ENCODE measurements around the gene MEAK7.

MEAK7 gene

DNA sequence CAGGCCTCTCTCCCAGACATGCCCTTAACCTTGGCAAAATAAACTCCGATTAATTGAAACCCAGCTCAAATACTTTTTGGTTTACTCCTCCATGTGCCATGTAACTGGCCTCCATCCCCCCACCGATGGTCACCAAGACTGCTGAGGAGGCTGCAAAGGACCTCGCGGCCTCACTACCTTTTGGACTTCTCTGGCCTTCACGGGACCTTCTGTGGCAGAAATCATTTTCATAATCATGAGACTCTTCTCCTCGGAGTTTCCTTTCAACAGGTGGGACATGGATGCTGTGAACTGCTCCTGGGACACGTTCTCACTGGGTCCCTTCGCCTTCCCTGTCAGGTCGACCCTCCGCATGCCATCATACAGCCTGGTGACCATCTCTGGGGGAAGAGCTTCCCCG is 9.0 kb downstream of the MEAK7 start:
- no peak overlapping the region for H3K4me3 ChIP-seq (ENCODE audit: low read depth, low read length)

DNA sequence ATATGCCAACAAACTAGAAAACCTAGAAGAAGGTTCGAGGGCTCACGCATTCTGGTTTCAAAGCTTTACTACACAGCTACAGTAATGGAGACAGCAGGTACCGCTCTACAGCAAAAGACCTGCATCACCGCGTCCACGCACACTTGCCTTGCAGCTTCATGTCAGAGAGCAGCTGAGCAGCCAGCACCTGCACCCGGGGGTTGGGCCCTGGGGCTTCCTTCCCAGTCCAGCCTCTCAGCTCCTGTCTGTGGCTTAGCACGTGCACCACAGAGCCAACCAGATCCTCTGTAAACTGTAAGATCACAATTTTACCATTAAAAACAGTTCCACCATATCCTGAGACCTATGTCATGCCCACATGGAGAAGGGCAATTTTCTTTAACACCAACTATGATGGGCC is 15.3 kb downstream of the MEAK7 start:
- H3K4me3 ChIP-seq (ENCODE audit: low read depth, low read length) = no peak overlapping the region

DNA sequence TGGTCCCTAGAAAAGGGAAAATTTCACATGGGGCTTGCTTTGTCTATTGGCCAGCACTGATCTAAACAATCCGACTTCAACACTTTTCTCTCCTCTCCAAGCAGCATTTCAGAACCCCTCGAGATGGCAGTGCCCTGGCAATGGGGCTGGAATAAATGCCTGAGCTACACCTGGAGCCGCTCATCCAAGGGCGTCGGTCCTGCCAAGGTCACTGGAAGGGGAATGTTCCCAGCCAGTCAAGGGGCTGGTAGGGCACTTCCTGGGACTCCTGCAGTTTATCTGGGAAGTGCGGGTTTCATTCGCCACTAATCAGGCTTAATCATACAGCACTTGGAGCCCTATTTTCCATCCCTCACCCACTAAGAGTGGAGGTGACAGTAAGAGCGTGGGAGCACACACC is 17.1 kb downstream of the MEAK7 start:
- H3K4me3 ChIP-seq (ENCODE audit: low read depth, low read length) = no peak overlapping the region

DNA sequence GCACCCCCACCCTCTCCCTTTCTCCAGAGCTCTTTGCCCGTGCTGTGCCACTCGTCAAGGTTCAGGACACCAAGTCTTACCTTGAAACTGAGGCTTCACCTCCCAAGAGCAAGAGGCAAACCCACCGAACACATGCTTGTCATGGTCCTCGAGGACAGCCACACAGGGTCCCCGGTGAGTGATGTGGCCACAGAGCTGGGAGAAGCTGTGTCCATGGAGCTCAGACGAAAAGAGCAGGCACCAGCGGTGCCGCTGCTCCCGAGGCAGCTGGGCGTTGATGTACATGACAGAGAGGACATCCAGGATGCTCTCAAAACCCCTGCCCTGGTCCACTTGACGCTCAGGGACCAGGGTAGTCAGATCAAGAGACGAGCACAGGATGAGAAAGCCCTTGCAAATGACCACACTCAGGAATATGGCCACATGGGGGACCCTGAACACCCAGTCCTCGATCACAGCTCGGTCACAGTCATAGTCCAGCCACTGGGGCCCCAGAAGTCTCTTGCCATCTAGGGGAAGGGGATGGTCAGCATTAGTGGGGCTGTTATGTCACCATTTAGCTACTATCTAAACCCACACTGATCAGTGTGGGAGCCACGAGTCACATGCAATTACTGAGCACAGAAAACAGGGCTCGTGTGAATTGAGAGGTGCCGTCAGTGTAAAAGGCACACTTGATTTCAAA is 17.8 kb downstream of the MEAK7 start:
- H3K4me3 ChIP-seq (ENCODE audit: low read depth, low read length) = no peak overlapping the region

DNA sequence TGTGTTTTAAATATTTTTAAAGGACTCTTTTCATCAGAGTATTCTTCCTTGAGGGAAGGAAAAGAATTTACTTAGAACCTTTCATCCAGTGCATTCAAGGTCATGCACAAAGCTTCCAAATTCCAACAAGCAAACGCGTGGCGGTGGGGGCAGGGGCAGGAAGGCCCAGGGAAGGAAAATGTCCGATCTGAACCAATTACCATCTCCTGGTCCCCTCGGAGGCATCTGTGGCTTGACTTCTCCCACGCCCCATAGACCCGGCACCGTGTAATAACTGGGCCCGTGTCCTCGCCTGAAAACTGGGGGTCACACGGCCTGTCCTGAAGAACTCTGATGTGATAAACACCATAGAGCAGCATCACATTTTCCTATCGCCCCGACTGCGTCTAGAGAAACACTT is 18.3 kb downstream of the MEAK7 start:
- no peak overlapping the region for H3K4me3 ChIP-seq (ENCODE audit: low read depth, low read length)

DNA sequence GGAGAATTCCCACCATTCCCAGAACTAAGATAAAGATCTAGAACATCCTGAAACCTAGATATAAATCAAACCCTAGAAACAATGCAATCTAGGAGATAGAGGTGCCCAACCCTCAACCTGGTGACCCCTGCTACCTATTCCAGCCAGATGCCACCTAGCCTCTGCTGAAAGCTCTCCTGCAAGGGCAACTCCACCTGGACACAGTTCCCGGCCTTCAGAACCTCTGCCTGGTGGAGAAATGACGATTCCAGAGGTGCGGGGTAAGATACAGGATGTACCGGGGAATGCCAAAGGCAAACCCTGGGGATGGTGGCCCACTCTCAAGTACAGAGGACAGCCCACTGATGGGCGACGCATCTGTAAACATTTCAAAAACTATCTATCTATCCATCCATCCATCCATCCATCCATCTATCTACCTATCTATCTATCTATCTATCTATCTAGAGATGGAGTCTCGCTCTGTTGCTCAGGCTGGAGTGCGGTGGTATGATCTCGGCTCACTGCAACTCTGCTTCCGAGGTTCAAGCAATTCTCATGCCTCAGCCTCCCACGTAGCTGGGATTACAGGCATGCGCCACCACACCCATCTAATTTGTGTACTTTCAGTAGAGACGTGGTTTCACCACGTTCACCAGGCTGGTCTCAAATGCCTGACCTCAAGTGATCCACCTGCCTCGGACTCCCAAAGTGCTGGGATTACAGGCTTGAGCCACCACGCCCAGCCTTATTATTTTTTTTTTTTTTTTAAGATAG is 19.0 kb downstream of the MEAK7 start:
- H3K4me3 ChIP-seq (ENCODE audit: low read depth, low read length) = no peak overlapping the region

DNA sequence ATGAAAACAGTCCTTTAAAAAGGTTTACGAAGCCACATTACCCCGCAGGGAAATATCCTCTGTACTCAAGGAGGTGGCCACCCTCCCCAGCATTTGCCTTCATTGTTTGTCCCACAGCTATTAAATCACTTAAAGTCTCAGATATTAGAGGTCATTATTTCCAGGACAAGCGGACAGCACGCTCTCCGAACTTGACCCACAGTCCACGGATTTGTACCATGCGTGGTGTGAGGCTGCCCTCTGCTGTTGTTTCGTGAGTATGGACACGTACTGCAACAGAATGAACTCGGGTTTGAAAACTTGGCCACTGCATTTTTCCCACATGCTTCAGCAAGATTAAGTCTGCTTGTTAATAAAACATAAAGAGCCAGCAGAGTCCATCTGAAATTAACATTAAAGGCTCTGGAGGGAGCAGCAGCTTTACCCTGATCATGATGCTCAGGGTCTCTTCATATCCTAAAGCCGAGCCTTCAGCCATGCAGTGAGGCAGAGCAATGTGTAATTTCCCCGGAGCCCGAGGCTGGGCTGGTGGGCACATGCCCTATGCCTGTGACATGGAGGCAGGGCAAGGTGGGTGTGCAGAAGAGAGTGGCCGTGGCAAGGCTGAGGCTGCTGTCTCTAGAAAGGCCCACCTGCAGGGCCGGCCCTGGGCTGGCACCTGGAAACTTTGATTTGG is 19.7 kb downstream of the MEAK7 start:
- no peak overlapping the region for H3K4me3 ChIP-seq (ENCODE audit: low read depth, low read length)

DNA sequence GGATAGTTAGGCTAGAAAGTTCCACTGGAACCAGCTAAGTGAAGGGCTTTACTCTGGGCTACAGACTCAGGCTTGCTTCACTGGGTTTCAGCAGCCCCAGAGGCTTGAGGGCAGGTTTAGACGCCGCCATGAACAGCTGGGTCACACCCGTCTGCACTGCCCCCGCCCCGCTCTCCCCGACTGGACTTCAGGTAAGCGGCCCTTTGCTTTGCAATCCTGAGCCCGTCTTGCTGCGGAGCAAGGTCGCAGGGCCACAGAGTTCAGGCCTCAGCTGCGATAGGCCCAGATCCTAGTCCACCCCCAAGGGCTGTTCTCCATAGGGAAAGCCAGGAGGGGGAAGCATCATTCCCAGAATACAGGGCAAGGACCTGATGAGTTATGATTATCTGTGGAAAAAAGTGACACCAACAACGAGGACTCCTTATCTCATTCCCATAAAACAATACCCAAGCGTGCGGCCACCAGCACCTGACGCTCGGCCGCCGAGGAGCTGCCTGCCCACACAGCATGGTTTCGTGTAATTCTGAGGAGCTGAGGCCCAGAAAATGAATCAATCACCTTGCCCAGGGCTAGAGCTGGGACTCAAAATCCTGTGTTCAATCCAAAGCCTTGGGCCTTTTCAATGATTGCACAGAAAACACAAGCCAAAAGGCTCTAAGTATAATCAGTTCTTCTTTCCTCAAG is 20.4 kb downstream of the MEAK7 start:
- H3K4me3 ChIP-seq (ENCODE audit: low read depth, low read length) = no peak overlapping the region

DNA sequence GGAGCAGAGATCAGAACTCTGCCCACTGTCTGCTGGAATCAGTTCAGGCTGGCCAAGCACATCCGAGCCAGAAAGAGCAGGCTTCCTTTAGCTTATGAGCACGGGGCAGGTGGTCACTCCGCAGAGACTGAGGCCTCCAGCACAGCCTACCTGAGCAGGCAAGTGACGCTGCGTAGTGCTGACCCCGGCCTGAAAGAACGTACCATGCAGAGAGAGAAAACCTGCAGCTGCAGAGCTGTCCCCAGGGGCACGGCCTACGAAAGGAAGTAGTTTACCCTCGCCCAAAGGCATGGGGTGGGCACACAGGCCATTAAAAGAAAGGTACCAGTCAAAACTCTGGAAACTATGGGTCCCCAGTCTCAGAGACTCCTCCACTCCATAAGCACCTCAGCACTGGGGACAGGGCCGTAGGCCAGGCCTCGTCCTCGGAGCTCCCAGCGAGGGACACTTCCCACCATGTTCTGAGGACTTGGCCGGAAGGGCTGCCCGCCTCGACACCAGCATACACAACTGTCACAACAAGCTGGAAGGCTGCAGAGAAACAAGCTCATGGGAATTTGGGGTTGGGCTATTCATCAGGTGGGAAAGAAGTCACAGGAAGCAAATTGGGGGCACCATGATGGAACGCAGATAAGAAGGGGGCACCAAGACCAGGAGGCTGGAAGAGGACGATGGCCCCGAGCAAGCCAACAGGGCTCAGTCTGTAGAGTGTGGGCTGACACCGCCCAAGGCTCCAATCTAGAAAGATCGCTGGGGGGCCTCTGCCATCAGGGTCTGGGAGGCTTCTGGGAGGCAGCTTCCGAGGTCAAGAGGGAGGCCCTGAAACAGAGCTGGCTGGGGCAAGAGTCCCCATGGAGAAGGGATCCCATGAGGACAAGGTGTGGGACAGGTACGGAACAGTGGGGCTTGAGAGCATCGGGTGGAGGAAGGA is 21.2 kb downstream of the MEAK7 start:
- H3K4me3 ChIP-seq (ENCODE audit: low read depth, low read length) = no peak overlapping the region

DNA sequence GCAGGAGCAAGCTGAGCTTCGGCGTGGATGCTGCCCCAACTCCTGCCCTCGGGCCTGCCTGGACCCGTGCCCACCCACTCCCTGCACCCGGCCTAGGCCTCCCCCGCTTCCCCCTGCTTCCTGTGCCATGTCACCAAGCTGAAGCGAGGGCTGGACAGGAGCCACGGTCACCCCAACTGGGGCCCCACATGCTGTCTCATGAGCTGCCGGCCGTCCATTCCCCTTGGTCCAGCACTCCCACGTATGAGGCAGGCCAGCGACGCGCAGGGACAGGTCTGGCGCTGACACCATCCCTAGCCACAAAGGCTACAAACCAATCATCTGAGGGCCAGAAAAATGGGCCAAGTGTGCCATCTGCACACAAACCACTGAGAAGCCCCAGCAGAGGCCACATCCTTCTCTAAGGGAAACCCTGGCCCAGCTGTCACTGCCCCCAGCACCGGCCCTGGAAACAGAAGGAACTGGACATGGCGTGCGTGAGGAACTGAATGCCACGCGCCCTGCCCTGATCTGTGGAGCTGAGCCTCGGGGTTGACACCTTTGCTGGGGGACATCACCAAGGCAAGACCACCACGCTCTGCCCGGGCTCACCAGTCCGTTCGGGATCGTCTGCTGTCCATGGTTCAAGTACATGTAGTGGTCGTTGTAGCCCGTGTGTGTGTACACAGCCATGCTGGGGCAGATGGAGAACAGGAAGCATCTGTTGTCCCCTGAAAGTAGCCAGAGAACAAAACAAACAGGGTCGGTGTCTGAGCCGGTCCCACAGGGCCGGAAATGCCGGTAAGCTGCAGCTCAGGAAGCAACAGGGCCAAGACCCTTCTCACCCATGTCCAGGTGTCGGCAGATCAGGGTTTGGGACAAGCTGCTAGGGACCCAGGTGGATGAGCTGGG is 22.2 kb downstream of the MEAK7 start:
- H3K4me3 ChIP-seq (ENCODE audit: low read depth, low read length) = no peak overlapping the region

DNA sequence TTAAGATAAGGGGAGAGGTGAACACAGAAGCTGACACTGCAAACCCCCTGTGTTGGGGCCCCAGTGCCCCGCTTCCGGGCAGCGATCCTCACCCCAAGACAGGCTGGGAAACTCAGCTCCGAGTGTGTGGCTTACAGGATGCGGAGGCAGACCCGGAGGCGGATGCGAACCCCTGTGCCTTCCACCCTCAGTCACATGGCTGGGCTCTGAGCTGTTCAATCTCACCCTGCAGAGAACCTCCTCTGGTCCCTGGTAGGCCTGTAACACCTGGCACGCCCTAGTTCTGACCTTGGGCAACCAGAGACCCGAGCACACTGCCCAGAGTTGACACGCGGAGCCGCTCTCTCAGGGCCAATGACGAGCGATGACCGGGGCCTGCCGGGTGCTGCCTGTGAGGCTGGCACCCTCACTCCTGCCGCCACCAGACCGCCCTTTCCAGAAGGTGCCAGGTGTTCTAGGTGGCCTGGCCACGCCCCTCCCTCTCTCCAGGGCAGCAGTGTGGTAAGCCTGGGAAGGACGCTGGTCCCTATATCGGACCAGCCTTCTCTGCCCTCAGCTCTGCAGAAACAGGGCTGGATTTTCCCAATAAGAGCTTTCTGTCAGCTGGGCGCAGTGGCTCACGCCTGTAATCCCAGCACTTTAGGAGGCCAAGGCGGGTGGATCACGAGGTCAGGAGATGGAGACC is 23.3 kb downstream of the MEAK7 start:
- no peak overlapping the region for H3K4me3 ChIP-seq (ENCODE audit: low read depth, low read length)

DNA sequence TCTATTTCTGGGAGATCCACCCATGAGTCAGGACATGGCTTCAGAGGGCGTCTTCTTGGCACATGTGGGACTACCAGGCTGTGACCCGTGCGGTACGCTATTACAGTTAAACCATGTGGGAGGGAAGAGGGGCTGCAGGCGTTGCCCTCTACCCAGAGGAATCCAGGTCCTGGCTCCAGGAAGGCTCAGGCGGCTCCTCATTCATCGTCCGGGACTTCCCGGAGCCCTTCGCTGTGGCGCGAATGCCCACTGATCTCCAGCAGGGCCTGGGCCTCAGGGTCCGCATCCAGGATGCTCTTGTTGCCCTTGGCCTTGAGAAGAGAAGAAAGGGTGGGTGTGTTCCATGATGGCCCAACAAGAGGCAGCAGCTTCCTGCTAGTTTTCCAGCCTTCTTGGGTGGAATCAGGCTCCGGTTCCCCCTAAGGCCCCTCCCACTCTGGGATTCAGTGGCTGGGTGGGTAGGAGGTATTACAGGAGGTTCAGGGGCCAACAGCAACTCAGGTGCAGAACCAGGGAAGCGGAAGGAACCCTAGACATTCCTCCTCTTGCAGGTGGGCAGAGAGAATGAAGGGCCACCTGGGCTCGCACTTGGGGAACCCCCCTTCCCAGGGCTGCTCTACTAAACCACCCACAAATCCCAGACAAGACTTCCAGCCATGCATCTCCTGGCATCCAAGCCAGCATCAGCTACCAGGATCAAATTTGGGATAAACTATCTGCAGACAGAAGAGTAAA is 24.6 kb downstream of the MEAK7 start:
- H3K4me3 ChIP-seq (ENCODE audit: low read depth, low read length) = no peak overlapping the region

DNA sequence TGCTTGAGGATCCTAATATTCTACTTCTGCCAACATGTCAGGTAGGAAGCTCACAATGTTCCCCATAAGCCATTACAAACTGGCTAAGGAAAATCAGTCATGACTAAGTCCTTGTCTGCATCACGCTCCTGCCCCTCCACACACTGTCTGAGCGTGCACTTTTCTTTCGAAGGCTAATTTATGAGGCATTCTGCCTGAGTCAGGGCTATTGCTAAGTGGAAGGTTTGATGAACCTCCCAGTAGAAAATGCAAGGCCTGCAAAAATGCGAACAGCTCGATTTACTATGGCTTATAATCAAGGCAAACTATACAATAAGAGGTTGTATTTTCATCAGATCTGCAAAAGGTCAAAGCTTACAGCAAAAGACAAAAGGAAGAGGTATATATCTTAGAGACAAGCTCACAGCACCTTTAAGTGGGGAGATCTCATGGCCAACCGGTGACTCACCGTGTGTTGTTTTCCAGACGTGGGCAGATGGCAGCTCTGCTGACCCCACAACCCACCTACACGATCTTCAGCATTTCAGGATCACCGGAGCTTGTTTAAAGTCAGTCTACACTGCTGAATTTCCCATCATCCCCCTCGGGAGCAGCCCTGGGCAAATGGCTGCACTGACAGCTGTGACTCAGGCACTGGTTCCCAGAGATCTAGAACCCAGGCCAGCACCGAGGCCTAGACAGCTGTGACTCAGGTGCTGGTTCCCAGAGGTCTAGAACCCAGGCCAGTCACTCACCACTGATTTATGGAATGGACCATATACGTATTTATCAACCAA is 26.1 kb downstream of the MEAK7 start:
- H3K4me3 ChIP-seq (ENCODE audit: low read depth, low read length) = no peak overlapping the region

DNA sequence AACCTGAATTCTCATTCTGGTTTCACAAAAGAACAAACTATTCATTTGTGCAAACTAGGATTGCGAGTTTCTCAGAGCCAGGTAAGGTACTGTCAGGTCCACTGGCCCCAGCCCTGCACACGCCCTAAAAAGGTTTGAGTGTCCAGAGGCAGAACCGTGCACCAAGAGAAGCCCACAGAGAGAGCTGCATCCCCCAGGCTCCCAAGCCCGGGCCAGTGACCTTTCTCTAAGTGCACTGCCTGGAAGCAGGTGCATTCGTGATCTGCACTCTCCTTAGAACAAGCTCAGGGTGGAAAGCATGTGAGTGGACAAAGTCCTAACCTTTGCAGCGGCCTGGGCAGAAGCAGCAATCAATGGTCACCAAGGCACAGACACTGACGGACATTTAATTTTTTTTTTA is 26.8 kb downstream of the MEAK7 start:
- H3K4me3 ChIP-seq (ENCODE audit: low read depth, low read length) = no peak overlapping the region

DNA sequence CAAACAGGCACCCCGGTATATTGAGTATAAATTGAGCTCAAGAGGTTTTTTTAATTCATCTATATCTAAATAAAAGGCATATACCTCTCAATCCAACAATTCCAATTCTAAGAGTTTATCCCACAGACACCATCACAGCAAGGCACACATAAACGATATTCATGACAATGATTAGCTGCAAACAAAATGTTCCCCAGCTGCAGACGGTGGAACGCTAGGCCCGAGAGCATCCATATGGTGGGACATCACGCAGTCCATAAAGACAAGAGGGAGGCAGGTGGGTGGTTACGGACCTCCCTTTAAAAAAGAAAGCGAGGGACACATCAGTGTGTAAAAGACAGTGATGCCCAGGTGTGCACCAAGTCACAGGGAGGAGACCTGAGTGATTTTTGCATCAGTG is 28.1 kb downstream of the MEAK7 start:
- no peak overlapping the region for H3K4me3 ChIP-seq (ENCODE audit: low read depth, low read length)

DNA sequence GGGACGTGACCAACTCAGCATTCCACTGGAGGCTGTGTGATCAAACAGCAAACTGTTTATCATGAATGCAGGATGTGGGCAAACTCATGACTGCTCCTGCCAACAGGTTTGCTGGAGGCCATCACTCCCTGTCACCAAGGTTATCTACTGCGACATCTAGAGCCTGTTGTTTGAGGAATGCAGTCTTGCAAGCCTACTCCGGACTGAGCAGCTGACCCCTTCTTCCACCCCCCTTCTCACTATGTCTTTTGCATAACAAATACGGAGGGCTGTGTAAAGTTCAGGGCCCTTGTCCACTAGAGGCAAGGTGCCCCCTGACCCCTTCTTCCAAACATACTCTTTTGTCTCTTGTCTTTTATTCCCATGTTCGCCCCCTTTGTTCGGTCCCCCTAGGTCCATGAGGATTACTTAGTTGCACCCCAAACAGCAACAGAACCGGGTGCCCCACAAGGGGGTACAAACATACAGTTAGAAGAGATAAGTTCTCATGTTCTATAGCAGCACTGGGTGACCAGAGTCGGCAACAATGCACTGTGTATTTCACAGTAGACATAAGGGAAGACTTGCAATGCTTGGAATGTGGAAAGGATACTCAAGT is 28.7 kb downstream of the MEAK7 start:
- H3K4me3 ChIP-seq (ENCODE audit: low read depth, low read length) = no peak overlapping the region

DNA sequence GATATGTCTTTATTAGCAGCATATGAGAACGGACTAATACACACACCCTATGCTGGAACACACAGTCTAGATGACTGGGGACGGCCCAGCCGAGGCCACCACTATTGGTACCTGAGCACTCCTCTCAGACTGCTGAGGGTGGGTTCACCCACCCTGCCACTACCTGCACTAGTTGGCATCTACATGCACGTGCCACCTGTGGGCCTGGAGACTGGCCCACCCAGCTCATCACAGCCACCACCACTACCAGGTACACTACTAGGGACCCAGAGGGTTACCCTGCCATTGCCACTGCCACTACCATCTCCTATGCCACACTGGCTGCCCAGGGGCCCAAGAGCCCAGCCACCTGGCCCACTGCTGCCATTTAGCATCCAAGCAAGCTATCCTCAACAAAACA is 32.5 kb downstream of the MEAK7 start:
- H3K4me3 ChIP-seq (ENCODE audit: low read depth, low read length) = no peak overlapping the region
